Dendritic cell treated with granulocyte-macrophage colony-stimulating factor and Interleukin-4, amounts not matched to agents 40 ng/mL and 50 ng/mL, for 4 days (primary cell): ENCODE measurements around the gene ZMYM5.
A peak's percentile ranks its signal among the peaks of the same experiment; 100 is the strongest.
"Not testable (repeated sequence)": the region's sequence is repeated elsewhere in the genome, so short reads cannot be mapped to it uniquely, and the experiment has no call there.

Experiments used
- H3K27ac Mint-ChIP-seq: one replicate; pipeline ENCODE4 v1.8.0; 2022; ENCODE audit warnings: mild to moderate bottlenecking, mixed read lengths
- H3K27me3 Mint-ChIP-seq: one replicate; pipeline ENCODE4 v1.8.0; 2022; ENCODE audit warnings: mild to moderate bottlenecking, mixed read lengths
- H3K36me3 Mint-ChIP-seq: one replicate; pipeline ENCODE4 v1.8.0; 2022; ENCODE audit warnings: low read depth, mixed read lengths
- H3K4me1 Mint-ChIP-seq: one replicate; pipeline ENCODE4 v1.8.0; 2022; ENCODE audit warnings: low read depth, mixed read lengths
- H3K4me3 Mint-ChIP-seq: one replicate; pipeline ENCODE4 v1.8.0; 2022; ENCODE audit warnings: mild to moderate bottlenecking, moderate library complexity, mixed read lengths
- H3K9me3 Mint-ChIP-seq: one replicate; pipeline ENCODE4 v1.8.0; 2022; ENCODE audit warnings: mixed read lengths
- intact Hi-C: fragments of 100-400 bp; cut with micrococcal nuclease; formaldehyde crosslinking; loops from one replicate; pipeline ENCODE4 v1.15.0; 2022

Gene ZMYM5

DNA sequence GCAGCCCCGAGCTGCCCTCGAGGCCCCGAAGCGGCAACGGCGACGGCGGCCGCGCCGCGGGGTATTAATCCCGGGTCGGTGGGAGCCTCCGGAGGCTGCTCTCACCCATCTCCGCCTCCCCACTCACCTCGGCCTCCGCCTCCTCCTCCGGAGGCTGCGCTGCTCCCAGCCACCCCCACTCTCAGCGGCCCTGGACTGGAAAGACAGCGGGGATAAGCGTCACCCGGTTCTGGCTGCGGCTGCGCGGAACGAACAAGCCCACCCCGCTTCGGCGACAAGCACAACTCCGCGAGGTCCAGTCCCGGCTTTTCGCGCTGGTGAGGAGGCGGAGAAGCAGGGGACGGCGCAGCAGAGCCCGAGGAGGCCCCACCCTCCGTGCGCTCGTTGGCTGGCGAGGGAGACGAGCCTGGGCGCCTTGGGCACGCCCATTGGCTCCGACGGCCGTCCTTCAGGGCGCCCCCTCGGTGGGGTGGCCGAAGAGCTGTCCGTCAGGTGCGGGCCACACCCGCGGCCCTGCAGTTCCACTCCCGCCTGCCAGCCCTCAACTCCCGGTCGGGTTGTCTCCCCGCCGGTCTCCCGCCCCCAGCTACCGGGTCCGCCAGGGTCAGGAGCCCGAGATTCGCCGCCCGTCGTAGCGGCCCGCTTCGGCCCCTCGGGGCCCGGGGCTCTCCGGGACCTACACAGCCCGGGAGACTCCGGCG, at the start of gene ZMYM5:
TSS of gene ZMYM5 (minus strand) at position 327 of the 701 bp plus-strand sequence. CDS start 11,469 bp downstream, outside the sequence.
- peaks cover 56% of the 10 kb centered on the region for H3K36me3 Mint-ChIP-seq
- no peaks in the 10 kb centered on the region for H3K27me3 Mint-ChIP-seq
- intact Hi-C loops = loop anchor here (2.0 to 5.0 kb wide), 3 partner anchors 81 to 231 kb away; partner anchors contain the start of genes MPHOSPH8 and PSPC1
- H3K27ac Mint-ChIP-seq = peak within 1 kb of the TSS; percentile 99
- peaks cover 27% of the 10 kb centered on the region for H3K4me1 Mint-ChIP-seq
- peak within 1 kb of the TSS; percentile 95 for H3K4me3 Mint-ChIP-seq
- no peaks in the 10 kb centered on the region for H3K9me3 Mint-ChIP-seq

DNA sequence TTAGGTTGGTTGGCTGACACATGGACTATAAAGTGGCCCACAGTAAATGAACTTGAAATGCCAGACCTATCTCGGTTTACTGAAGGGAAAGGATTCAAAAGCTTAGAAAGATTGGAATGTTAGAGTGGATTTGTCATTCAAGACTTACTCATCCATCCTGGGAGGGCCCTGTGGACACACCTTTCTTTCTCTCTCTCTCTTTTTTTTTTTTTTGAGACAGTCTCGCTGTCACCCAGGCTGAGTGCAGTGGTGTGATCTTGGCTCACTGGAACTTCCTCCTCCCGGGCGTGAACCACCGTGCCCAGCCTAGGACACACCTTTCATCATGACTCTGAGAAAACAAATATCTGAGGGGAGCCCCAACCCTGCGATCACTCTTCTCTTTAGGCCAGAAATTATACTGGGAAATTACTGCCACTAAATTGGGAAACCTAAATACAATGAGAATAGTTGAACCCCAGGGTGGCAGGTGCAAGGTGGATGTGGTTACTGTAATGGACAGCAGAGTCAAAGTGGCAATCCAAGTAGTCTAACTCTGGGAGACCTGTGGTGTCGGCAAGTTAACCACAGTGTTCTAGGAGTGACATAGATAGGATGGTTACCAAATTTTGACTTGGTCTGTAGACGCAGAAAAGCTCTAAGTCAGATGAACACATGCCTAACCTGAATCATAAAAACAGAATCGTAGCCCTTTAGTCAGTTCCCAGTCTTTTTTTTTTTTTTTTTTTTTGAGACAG, 47.1 kb upstream of the ZMYM5 start:
- no peaks in the 10 kb centered on the region for H3K27me3 Mint-ChIP-seq
- H3K4me1 Mint-ChIP-seq = no peaks in the 10 kb centered on the region
- no peak overlapping the region for H3K27ac Mint-ChIP-seq
- no peak overlapping the region for H3K4me3 Mint-ChIP-seq
- intact Hi-C loops = no loop called here
- no peaks in the 10 kb centered on the region for H3K36me3 Mint-ChIP-seq
- H3K9me3 Mint-ChIP-seq = no peaks in the 10 kb centered on the region

DNA sequence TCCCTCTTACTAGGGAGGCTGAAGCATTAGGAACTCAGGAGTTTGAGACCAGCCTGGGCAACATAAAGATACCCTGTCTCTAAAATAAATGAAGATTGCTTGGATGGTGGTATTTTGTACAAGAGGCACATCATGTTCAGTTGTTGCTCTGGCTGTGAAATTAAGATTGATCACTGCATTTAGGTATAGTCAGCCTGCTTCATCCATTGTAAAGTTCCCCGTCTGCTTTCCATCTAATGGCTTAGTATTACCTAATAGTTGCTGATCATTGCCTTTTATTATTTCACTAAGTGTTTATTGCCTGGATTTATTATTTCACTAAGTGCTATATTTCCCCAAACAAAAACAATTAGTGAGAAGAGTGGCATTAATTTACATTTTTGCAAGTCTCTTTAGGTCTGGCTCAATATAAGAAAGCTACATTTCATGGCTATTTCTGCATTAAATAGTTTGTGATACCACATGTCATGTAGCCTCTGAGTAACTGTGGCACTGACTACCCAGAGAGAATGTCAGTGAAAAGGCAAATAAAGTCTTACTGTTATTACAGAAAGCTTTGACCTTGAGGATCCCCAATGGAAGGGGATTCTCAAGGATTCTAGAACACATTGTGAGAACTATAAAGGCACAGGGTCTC, 45.0 kb upstream of the ZMYM5 start:
- no peak overlapping the region for H3K4me3 Mint-ChIP-seq
- H3K36me3 Mint-ChIP-seq = no peaks in the 10 kb centered on the region
- intact Hi-C loops = no loop called here
- no peaks in the 10 kb centered on the region for H3K9me3 Mint-ChIP-seq
- H3K4me1 Mint-ChIP-seq = no peaks in the 10 kb centered on the region
- H3K27me3 Mint-ChIP-seq = no peaks in the 10 kb centered on the region
- no peak overlapping the region for H3K27ac Mint-ChIP-seq

DNA sequence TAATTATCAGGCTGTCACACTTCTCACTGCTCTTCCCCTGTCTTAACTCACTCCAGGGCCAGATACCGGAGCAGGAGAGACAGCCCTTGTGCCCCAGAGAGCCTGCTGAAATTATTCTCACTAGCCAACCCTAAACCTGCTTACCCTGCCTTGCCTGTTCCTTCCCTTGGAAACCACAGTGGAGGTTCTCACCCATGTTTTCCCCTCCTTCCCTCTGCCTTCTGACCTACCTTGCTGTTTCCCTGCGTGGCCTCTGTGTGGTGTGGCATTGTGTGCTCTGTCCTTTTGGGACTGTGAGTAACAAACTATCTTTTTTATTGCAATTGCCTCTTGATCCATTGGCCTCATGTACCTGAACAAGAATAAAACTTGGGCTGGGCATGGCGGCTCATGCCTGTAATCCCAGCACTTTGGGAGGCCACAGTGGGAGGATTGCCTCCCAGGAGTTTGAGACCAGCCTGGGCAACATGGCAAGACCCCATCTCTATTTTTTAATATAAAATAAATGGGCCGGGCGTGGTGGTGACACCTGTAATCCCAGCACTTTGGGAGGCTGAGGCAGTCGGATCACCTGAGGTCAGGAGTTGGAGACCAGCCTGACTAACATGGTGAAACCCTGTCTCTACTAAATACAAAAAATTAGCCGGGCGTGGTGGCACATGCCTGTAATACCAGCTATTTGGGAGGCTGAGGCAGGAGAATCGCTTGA, 42.2 kb upstream of the ZMYM5 start:
- H3K27ac Mint-ChIP-seq, H3K9me3 Mint-ChIP-seq, H3K27me3 Mint-ChIP-seq, H3K4me3 Mint-ChIP-seq, H3K4me1 Mint-ChIP-seq, H3K36me3 Mint-ChIP-seq, intact Hi-C loops: not testable (repeated sequence)

DNA sequence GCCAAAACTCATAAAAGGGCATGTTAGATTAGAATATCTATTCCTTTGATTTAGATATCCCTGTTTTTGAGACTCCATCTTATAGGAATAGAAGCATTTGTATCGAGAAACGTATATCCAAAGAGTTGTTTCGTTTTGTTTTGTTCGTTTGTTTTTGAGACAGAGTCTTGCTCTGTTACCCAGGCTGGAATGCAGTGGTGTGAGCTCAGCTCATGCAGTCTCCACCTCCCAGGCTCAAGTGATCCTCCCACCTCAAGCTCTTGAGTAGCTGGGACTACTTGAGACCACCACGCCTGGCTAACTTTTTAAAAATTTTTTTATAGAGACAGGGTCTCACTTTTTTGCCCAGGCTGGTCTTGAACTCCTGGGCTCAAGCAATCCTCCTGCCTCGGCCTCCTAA, 26.6 kb upstream of the ZMYM5 start:
- peaks cover under 1% of the 10 kb centered on the region for H3K9me3 Mint-ChIP-seq
- no peaks in the 10 kb centered on the region for H3K36me3 Mint-ChIP-seq
- no peak overlapping the region for H3K4me3 Mint-ChIP-seq
- no peaks in the 10 kb centered on the region for H3K27me3 Mint-ChIP-seq
- intact Hi-C loops = no loop called here
- H3K27ac Mint-ChIP-seq = no peak overlapping the region
- H3K4me1 Mint-ChIP-seq = no peaks in the 10 kb centered on the region

DNA sequence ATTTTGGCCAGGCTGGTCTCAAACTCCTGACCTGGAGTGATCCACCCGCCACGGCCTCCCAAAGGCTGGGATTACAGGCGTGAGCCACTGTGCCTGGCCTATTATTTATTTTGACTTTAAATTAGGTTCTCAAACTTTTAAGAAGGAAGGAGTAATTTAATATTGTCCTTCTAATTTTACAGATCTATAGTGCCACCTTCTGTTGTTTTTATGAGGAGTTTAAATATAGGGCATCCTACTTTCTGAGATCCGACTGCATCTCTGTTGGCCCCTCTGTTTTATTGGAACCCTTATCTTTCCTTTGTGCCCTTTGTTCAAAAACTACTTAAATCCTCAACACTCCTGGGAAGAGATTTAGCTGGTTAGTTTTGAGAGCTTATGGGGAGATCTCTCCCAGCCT, 25.4 kb upstream of the ZMYM5 start:
- no peak overlapping the region for H3K27ac Mint-ChIP-seq
- H3K27me3 Mint-ChIP-seq = no peaks in the 10 kb centered on the region
- intact Hi-C loops = no loop called here
- no peaks in the 10 kb centered on the region for H3K36me3 Mint-ChIP-seq
- H3K4me1 Mint-ChIP-seq = no peaks in the 10 kb centered on the region
- H3K9me3 Mint-ChIP-seq = peaks cover 10% of the 10 kb centered on the region
- H3K4me3 Mint-ChIP-seq = no peak overlapping the region

DNA sequence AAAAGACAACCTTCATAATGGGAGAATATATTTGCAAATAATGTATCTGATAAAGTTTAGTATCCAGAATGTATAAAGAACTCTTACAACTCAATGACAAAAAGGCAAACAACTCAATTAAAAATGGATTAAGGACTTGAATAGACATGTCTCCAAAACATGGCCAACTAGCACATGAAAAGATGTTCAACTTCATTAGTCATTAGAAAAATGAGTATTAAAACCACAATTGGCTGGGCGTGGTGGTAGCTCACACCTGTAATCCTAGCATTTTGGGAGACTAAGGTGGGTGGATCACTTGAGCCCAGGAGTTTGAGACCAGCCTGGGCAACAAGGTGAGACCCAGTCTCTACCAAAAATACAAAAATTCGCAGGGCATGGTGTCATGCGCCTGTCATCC, 18.8 kb upstream of the ZMYM5 start:
- H3K27me3 Mint-ChIP-seq = no peaks in the 10 kb centered on the region
- peaks cover 10% of the 10 kb centered on the region for H3K9me3 Mint-ChIP-seq
- H3K27ac Mint-ChIP-seq = no peak overlapping the region
- H3K4me1 Mint-ChIP-seq = no peaks in the 10 kb centered on the region
- H3K4me3 Mint-ChIP-seq = no peak overlapping the region
- intact Hi-C loops = no loop called here
- no peaks in the 10 kb centered on the region for H3K36me3 Mint-ChIP-seq

DNA sequence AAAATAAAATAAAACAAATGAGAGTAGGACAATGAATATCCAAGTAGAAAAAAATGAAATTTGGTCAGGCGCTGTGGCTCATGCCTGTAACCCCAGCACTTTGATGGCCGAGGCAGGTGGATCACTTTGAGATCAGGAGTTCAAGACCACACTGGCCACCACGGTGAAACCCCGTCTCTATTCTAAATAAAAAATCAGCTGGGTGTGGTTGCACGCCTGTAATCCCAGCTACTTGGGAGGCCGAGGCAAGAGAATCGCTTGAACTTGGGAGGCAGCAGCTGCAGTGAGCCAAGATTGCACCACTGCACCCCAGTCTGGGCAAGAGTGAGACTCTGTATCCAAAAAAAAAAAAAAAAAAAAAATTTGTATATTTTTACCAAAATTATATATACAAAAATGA, 18.2 kb upstream of the ZMYM5 start:
- Mint-ChIP-seq H3K4me1 (no peaks in the 10 kb centered on the region), H3K27me3 (no peaks in the 10 kb centered on the region), H3K4me3 (no peak overlapping the region), H3K36me3 (no peaks in the 10 kb centered on the region), H3K9me3 (peaks cover 10% of the 10 kb centered on the region), H3K27ac (no peak overlapping the region)
- intact Hi-C loops = no loop called here

DNA sequence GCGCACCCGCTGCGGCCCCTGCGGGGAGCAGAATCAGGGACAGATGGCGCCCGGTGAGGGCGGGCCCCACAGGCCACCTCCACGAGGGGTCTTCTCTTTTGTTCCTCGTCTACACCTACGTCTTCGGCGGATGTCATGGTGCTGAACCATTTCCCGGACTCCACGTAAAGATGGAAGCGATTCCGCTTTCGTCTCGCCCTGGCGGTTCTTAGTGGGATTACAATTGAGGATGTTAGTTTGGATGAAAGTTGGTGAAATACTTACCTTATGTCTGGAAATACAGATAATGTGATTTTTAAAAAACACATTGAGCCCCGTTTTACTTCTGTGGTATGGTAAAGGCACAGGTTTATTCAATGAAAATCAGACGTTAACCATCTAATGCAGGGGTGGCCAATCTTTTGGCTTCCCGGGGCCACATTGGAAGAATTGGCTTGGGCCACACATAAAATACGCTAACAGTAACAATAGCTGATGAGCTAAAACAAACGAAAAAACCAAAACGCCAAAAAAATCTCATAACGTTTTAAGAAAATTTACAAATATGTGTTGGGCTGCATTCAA, 1.4 kb upstream of the ZMYM5 start:
- Mint-ChIP-seq H3K4me3 (peak overlapping the region; percentile 95), H3K9me3 (no peaks in the 10 kb centered on the region), H3K27me3 (no peaks in the 10 kb centered on the region), H3K4me1 (peaks cover 19% of the 10 kb centered on the region), H3K36me3 (peaks cover 42% of the 10 kb centered on the region), H3K27ac (peak overlapping the region; percentile 99)
- intact Hi-C loops = loop anchor here (2.0 to 5.0 kb wide), 3 partner anchors 82 to 233 kb away; partner anchors contain the start of genes MPHOSPH8 and PSPC1

DNA sequence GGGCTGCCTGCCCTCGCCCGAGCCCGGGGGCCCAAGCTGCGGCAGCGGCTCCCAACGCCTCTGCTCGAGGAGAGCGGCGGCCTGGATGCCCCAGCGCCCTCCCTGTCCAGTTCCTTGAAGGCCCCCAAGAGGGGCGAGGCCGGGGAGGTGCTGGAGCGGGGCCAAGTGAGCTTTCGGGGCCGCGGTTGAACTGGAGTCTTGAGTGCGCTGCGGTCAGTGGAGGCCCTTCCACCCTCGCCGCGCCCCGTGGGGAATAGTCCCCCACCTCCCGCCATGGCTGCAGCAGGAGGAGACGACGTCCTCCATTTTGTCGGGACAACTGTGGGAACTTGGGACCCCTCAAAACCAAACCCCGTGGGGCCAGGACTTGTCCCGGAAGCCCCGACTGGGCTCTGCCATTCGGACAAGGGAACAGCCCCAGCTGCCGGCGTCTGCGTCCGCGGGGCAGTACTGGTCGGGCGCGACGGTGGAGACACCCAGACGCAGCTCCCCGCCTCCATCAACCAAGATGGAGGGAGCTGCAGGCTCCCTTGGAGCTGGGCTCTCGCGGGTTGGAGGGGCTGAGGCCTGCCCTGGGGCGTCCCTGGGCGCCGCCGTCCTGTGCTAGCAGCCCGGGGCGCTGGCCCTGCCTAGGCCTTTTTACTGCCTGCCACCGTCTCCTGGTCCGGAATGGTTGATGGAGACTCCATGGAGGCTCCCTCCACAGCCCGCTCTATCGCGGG, 736 bp upstream of the ZMYM5 start:
- H3K27ac Mint-ChIP-seq = peak overlapping the region; percentile 99
- H3K4me1 Mint-ChIP-seq = peaks cover 22% of the 10 kb centered on the region
- intact Hi-C loops = loop anchor here (2.0 to 5.0 kb wide), 3 partner anchors 81 to 232 kb away; partner anchors contain the start of genes MPHOSPH8 and PSPC1
- H3K4me3 Mint-ChIP-seq = peak overlapping the region; percentile 95
- no peaks in the 10 kb centered on the region for H3K27me3 Mint-ChIP-seq
- H3K9me3 Mint-ChIP-seq = no peaks in the 10 kb centered on the region
- H3K36me3 Mint-ChIP-seq = peaks cover 49% of the 10 kb centered on the region

DNA sequence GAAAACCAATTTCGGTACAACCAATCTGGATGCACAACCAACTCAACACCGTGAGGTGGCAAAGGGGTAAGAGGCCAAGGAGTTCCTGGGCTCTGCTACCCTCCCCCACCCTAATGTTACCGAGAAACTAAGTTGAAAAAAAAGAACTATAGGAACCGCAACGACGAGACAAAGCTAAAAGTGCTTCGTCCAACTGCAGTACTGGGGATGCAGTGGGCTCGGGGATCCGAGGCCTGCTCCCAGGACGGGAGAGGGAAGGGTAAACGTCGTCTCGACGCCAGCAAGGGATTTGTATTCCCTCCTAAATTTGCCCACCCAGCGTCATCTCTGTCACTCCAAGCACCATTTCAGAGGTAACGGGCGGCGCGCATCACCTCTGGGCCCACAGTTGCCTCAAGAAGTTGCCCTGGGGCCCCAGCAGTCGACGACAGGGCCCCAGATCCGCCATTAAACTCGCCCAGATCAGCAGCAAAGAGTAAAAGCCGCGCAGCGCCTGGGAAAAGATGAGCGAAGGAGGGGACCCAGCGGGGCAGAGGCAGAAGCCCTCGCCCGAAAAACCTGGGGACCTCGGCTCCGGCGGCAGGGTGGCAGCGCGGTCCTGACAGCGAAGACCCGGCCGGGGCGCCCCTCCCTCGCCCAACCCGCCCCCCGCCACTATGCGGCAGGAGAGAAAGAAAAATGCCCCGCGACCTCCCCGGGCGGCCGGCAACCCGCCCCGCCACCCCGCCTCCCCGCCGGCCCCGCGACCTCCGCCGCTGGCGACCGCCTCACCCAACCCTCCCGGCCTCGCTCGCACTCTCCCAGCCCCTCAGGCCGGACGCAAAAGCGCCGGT, 752 bp downstream of the ZMYM5 start:
- Mint-ChIP-seq H3K4me3 (peak overlapping the region; percentile 95), H3K27ac (peak overlapping the region; percentile 99), H3K9me3 (no peaks in the 10 kb centered on the region), H3K27me3 (no peaks in the 10 kb centered on the region), H3K4me1 (peaks cover 27% of the 10 kb centered on the region), H3K36me3 (peaks cover 64% of the 10 kb centered on the region)
- intact Hi-C loops = loop anchor here (5.0 kb wide), 1 partner anchor 230 kb away; the partner anchor contains the start of gene MPHOSPH8

DNA sequence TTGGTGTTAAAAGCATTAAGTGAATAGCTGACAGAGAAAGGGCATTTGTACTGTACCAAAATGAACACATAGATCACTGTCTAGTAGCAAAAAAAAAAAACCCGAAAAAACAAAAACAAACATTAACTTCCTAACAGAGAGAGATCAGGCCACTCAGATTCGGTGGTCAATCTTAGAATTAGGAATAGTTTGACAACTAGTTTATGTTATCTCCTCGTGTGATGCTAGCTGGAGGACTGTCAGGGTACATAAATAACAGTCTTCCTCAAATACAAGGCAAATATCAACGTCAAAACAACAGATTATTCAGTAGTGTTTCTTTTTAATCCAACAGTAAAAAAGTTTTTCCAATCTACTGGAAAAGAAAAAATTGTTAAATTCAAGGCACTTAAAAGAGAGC, 1.7 kb downstream of the ZMYM5 start:
- Mint-ChIP-seq H3K27me3 (no peaks in the 10 kb centered on the region), H3K4me1 (peaks cover 27% of the 10 kb centered on the region), H3K27ac (peak overlapping the region; percentile 99), H3K4me3 (peak overlapping the region; percentile 95), H3K9me3 (no peaks in the 10 kb centered on the region), H3K36me3 (peaks cover 72% of the 10 kb centered on the region)
- intact Hi-C loops = loop anchor here (5.0 kb wide), 1 partner anchor 229 kb away; the partner anchor contains the start of gene MPHOSPH8
